WTC11 (cell line): ENCODE measurements around the gene BACH2.

Experiments
- ATF3 ChIP-seq: sonication (generic); formaldehyde crosslinking; conservative IDR thresholded peaks from 2 replicates; pipeline ENCODE4 v1.8.1; 2022; ENCODE audit warnings: mild to moderate bottlenecking, missing genetic modification reagents
- CTCF ChIP-seq: fragments of 200-600 bp; IDR thresholded peaks from 2 replicates; pipeline ENCODE4 v1.8.0; 2022; ENCODE audit warnings: antibody characterized with exemption
- ERG ChIP-seq: fragments of 250-450 bp; sonication (Bioruptor Pico); IDR thresholded peaks from 2 replicates; pipeline ENCODE4 v1.8.0; 2021; ENCODE audit warnings: mild to moderate bottlenecking
- IRF1 ChIP-seq: sonication (generic); formaldehyde crosslinking; IDR thresholded peaks from 2 replicates; pipeline ENCODE4 v1.8.0; 2023; ENCODE audit warnings: missing genetic modification reagents
- NR1H2 ChIP-seq: sonication (generic); formaldehyde crosslinking; IDR thresholded peaks from 2 replicates; pipeline ENCODE4 v1.9.0; 2021; ENCODE audit warnings: mild to moderate bottlenecking, moderate library complexity, missing genetic modification reagents
- SMAD3 ChIP-seq: sonication (generic); formaldehyde crosslinking; IDR thresholded peaks from 2 replicates; pipeline ENCODE4 v1.8.0; 2022; ENCODE audit warnings: missing genetic modification reagents, mild to moderate bottlenecking, borderline replicate concordance
- SMAD4 ChIP-seq: sonication (generic); formaldehyde crosslinking; IDR thresholded peaks from 2 replicates; pipeline ENCODE4 v1.8.0; 2022; ENCODE audit warnings: mild to moderate bottlenecking, missing genetic modification reagents
- STAT6 ChIP-seq: sonication (generic); formaldehyde crosslinking; conservative IDR thresholded peaks from 2 replicates; pipeline ENCODE4 v1.8.1; 2023; ENCODE audit warnings: mild to moderate bottlenecking, low read depth, missing genetic modification reagents, moderate library complexity
- ZNF396 ChIP-seq: fragments of 250-450 bp; sonication (Bioruptor Pico); IDR thresholded peaks from 2 replicates; pipeline ENCODE4 v1.8.0; 2021; ENCODE audit warnings: mild to moderate bottlenecking, moderate library complexity, borderline replicate concordance

- TF ChIP-seq SMAD3 (CRISPR knock-in tag) (no peak), NR1H2 (CRISPR knock-in tag) (no peak), ERG (CRISPR knock-in tag) (no peak), ATF3 (CRISPR knock-in tag) (no peak), ZNF396 (CRISPR knock-in tag) (no peak), CTCF (no peak), IRF1 (CRISPR knock-in tag) (no peak), SMAD4 (no peak), STAT6 (CRISPR knock-in tag) (no peak)
Observed at GRCh38 chr6:90294008-90294511, 2.6 kb downstream of the BACH2 start.
